A673 (cell line): ENCODE results near the gene ALX4. TPM values are rescaled to one million over a fixed set of nuclear protein-coding genes. Genes with fewer than 3 reads are reported as not detected.

ENCODE experiments used
- BruUV-seq: library from RNA; stranded (reverse); fragments of 400-500 nt; replicated peaks from 2 replicates; lab custom pipeline; 2021; lab: Mats Ljungman, UMichigan
- CTCF ChIA-PET: fragments of 300-600 bp; sonication (Branson Sonifier 250); formaldehyde crosslinking; loops from one replicate; lab custom pipeline; 2022; ENCODE audit warnings: antibody characterized with exemption; lab: Charles Lee
- POLR2A ChIA-PET: fragments of 300-600 bp; sonication (Branson Sonifier 250); formaldehyde crosslinking; loops from one replicate; lab custom pipeline; 2022; ENCODE audit warnings: antibody characterized with exemption; ENCODE audit not compliant: low non-redundant PET; lab: Charles Lee
- DNase-seq: peaks from one replicate; pipeline ENCODE4 v3.0.0-alpha.2; 2015; ENCODE audit warnings: low spot score
- H3K27ac ChIP-seq: fragments of 200-600 bp; sonication (generic); 2 replicates; pipeline ENCODE4 v1.5.1; 2016; ENCODE audit warnings: mixed run types, low read depth, mild to moderate bottlenecking, mixed read lengths, antibody characterized with exemption, low read length; ENCODE audit not compliant: poor library complexity, severe bottlenecking
- H3K27me3 ChIP-seq: fragments of 200-600 bp; sonication (generic); replicated peaks from 2 replicates; pipeline ENCODE4 v1.6.1; 2017; ENCODE audit warnings: mixed run types, low read depth, mild to moderate bottlenecking, mixed read lengths, antibody characterized with exemption, low read length; ENCODE audit not compliant: insufficient read depth, poor library complexity
- H3K36me3 ChIP-seq: fragments of 200-600 bp; sonication (generic); 2 replicates; pipeline ENCODE4 v1.6.1; 2016; ENCODE audit warnings: mixed run types, mild to moderate bottlenecking, mixed read lengths, antibody characterized with exemption, low read length; ENCODE audit not compliant: insufficient read depth, poor library complexity, severe bottlenecking
- H3K4me1 ChIP-seq: fragments of 200-600 bp; sonication (generic); 2 replicates; pipeline ENCODE4 v1.6.1; 2017; ENCODE audit warnings: mixed run types, mild to moderate bottlenecking, mixed read lengths, antibody characterized with exemption, low read length; ENCODE audit not compliant: insufficient read depth, poor library complexity, severe bottlenecking
- H3K4me3 ChIP-seq: fragments of 200-600 bp; sonication (generic); 2 replicates; pipeline ENCODE4 v1.5.1; 2016; ENCODE audit warnings: low read depth, mixed run types, mild to moderate bottlenecking, mixed read lengths, low read length; ENCODE audit not compliant: poor library complexity, severe bottlenecking
- H3K9me3 ChIP-seq: fragments of 200-600 bp; sonication (generic); 2 replicates; pipeline ENCODE4 v1.6.1; 2016; ENCODE audit warnings: mixed run types, low read depth, mild to moderate bottlenecking, mixed read lengths, antibody characterized with exemption, low read length; ENCODE audit not compliant: poor library complexity, severe bottlenecking
- CTCF ChIP-seq: fragments of 300-800, 200-600 bp; sonication (generic); conservative IDR thresholded peaks from 2 replicates; pipeline ENCODE4 v1.5.1; 2017; ENCODE audit warnings: low read depth, mild to moderate bottlenecking, antibody characterized with exemption, low read length, moderate library complexity, mixed read lengths
- EZH2 ChIP-seq: fragments of 200-600 bp; sonication (generic); IDR thresholded peaks from 2 replicates; pipeline ENCODE4 v1.6.1; 2017; ENCODE audit warnings: borderline replicate concordance, low read depth, mild to moderate bottlenecking, mixed read lengths, antibody characterized with exemption, low read length; ENCODE audit not compliant: poor library complexity, severe bottlenecking
- intact Hi-C: fragments of 100-400 bp; cut with micrococcal nuclease; formaldehyde crosslinking; loops from one replicate; pipeline ENCODE4 v1.10.0; 2022; ENCODE audit not compliant: unreplicated experiment
- total RNA-seq: library from RNA; stranded (reverse); gene quantifications from 2 replicates; pipeline ENCODE4 v1.2.3, GENCODE V29; 2021

The ALX4 gene
- total RNA-seq, 1 experiment from 2014 or later, result 135 TPM

- DNase-seq, result no peak
- CTCF ChIA-PET, result no interaction called here
- H3K36me3 ChIP-seq, result peaks cover 54% of the 10 kb centered on the region
- intact Hi-C loops, result no loop called here
- no TSS peak for BruUV-seq
- no peaks in the 10 kb centered on the region for H3K4me1 ChIP-seq
- POLR2A ChIA-PET, result interaction anchor here (0.6 to 0.7 kb wide), 2 partner anchors 104 to 171 kb away, joined by 3 to 4 read pairs; no protein-coding TSS in a partner anchor
- no peak overlapping the region for H3K4me3 ChIP-seq
- no peaks in the 10 kb centered on the region for H3K27me3 ChIP-seq
- no peaks in the 10 kb centered on the region for H3K9me3 ChIP-seq
- H3K27ac ChIP-seq, result no peak overlapping the region
- TF ChIP-seq CTCF (no peak), EZH2 (no peak)
These were observed 29.7 kb downstream of the ALX4 start for GRCh38 chr11:44280257-44280656.

GRCh38 chr11:44279483-44279882 lies 30.5 kb downstream of the ALX4 start:
- no peaks in the 10 kb centered on the region for H3K9me3 ChIP-seq
- H3K4me1 ChIP-seq, result no peaks in the 10 kb centered on the region
- CTCF ChIA-PET, result no interaction called here
- no peak overlapping the region for H3K4me3 ChIP-seq
- TF ChIP-seq EZH2, result no peak
- TF ChIP-seq CTCF, result no peak
- no peak for DNase-seq
- no peak overlapping the region for H3K27ac ChIP-seq
- no TSS peak for BruUV-seq
- POLR2A ChIA-PET, result interaction anchor here (0.6 kb wide), 1 partner anchor 103 kb away, joined by 4 read pairs; no protein-coding TSS in a partner anchor
- no peaks in the 10 kb centered on the region for H3K27me3 ChIP-seq
- peaks cover 61% of the 10 kb centered on the region for H3K36me3 ChIP-seq
- intact Hi-C loops, result no loop called here

- H3K9me3 ChIP-seq, result no peaks in the 10 kb centered on the region
- ChIA-PET CTCF (interaction anchor here (0.6 kb wide), 1 partner anchor 993 kb away, joined by 4 read pairs; no protein-coding TSS in a partner anchor), POLR2A (interaction anchor here (0.6 kb wide), 1 partner anchor 100 kb away, joined by 7 read pairs; no protein-coding TSS in a partner anchor)
- TF ChIP-seq EZH2, result no peak
- no peak for TF ChIP-seq CTCF
- intact Hi-C loops, result no loop called here
- no peak overlapping the region for H3K4me3 ChIP-seq
- H3K27ac ChIP-seq, result no peak overlapping the region
- no peaks in the 10 kb centered on the region for H3K4me1 ChIP-seq
- DNase-seq, result no peak
- peaks cover 75% of the 10 kb centered on the region for H3K36me3 ChIP-seq
- H3K27me3 ChIP-seq, result no peaks in the 10 kb centered on the region
- BruUV-seq, result no TSS peak
These were observed 32.5 kb downstream of the ALX4 start for GRCh38 chr11:44277196-44278090.
